Skeletal muscle satellite cell (primary cell): ENCODE results near the gene SERPINA4.
A peak's percentile ranks its signal among the peaks of the same experiment; 100 is the strongest.

Experiments
- H3K27me3 ChIP-seq: 2 replicates; pipeline ENCODE4 v1.7.0; 2013; ENCODE audit warnings: low read length; ENCODE audit not compliant: control insufficient read depth, insufficient read depth
- H3K36me3 ChIP-seq: 2 replicates; pipeline ENCODE4 v1.7.0; 2013; ENCODE audit warnings: mild to moderate bottlenecking, control low read depth, low read length; ENCODE audit not compliant: insufficient read depth
- H3K4me1 ChIP-seq: 2 replicates; pipeline ENCODE4 v1.7.0; 2013; ENCODE audit warnings: low read length; ENCODE audit not compliant: control insufficient read depth, insufficient read depth
- H3K4me2 ChIP-seq: 2 replicates; pipeline ENCODE4 v1.7.0; 2013; ENCODE audit warnings: mild to moderate bottlenecking, low read length
- H3K4me3 ChIP-seq: 2 replicates; pipeline ENCODE4 v1.7.0; 2013; ENCODE audit warnings: low read length
- H3K9ac ChIP-seq: 2 replicates; pipeline ENCODE4 v1.7.0; 2013; ENCODE audit warnings: mild to moderate bottlenecking, low read depth, low read length, moderate library complexity
- H3K9me3 ChIP-seq: replicated peaks from 2 replicates; pipeline ENCODE4 v1.7.0; 2013; ENCODE audit warnings: mild to moderate bottlenecking, control low read depth, low read length

Gene SERPINA4

DNA sequence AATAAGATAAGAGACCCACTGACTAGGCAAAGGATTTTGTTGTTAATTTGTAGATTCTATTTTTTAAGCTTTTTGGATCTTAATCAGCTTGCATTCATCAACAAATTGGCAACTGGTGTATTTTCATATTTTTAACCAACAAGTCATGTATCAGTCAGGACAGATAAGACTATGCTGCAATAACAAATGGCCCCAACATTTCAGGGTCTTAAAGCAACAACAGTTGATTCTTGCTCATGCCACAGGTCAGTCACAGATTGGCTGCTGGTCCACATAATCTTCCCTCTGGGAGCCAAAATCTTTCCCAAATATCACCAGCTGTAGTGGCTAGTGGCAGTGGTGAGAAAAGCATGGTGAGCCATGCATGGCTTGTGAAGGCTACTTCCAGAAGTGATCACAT lies 30.1 kb upstream of the SERPINA4 start:
- H3K4me1 ChIP-seq = peaks cover 16% of the 10 kb centered on the region
- H3K9me3 ChIP-seq = no peaks in the 10 kb centered on the region
- peaks cover 9% of the 10 kb centered on the region for H3K27me3 ChIP-seq
- H3K36me3 ChIP-seq = no peaks in the 10 kb centered on the region
- no peak overlapping the region for H3K4me3 ChIP-seq
- no peak overlapping the region for H3K9ac ChIP-seq
- H3K4me2 ChIP-seq = no peak overlapping the region

DNA sequence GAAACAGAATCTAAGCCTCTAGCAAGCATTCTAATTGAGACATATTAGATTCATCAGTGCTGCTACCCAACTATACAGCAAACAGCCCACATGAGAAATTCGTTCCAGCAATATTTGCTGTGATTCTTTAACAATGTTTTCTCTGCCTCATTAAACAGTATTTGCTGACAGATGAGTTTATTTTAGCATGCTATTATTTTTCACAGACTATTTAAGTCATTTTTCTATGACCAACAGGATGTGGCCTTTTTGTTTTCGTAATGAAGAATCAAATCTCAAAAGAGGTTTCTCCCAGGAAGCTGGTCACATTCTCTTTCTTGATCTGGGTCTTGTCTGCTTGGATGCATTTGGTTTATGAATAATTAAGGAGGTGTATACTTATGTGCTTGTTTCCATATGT lies 28.8 kb upstream of the SERPINA4 start:
- peaks cover 16% of the 10 kb centered on the region for H3K4me1 ChIP-seq
- H3K9me3 ChIP-seq = no peaks in the 10 kb centered on the region
- peaks cover 5% of the 10 kb centered on the region for H3K27me3 ChIP-seq
- peak overlapping the region; percentile 31 for H3K9ac ChIP-seq
- H3K4me3 ChIP-seq = no peak overlapping the region
- H3K36me3 ChIP-seq = no peaks in the 10 kb centered on the region
- H3K4me2 ChIP-seq = no peak overlapping the region

DNA sequence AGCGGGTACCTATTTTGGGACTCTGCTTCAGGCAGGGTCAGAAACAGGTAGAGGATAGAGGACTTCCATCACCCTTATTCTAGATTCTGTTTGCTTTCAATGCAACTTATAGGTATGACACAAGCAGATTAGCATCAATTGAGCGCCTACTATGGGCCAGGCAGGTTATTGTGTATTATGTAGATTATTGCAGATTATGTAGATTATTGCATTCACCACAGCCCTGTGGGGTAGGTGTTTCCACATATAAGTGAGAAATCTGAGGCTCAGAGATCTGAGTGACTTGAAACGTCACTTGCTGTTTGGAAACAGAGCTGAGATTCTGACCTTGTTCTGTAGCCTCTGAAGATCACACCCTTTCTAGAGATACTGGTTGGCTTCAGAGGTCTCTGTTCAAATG lies 25.7 kb upstream of the SERPINA4 start:
- Histone ChIP-seq H3K9me3 (no peaks in the 10 kb centered on the region), H3K9ac (no peak overlapping the region), H3K4me3 (no peak overlapping the region), H3K4me2 (no peak overlapping the region), H3K36me3 (no peaks in the 10 kb centered on the region), H3K27me3 (no peaks in the 10 kb centered on the region), H3K4me1 (peaks cover 25% of the 10 kb centered on the region)

DNA sequence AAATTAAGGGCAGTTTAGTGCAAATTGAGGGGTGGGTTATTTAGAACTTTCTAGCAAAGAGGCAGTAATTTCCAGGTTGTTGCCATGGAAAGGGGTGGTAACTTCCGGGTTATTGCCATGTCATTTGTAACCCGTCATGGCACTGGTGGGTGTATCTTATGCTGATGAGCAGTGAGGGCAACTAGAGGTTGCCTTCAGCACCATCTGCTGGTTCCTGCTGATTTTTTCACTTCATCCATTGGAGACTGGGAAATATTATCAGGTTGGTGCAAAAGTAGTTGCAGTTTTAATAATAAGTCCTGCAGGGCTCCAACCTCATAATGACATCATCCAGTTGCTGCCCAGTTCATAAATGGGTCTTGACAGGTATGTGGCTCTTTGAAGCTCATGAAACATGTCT lies 24.4 kb upstream of the SERPINA4 start:
- Histone ChIP-seq H3K9me3 (no peaks in the 10 kb centered on the region), H3K4me3 (no peak overlapping the region), H3K4me1 (peaks cover 27% of the 10 kb centered on the region), H3K9ac (no peak overlapping the region), H3K27me3 (no peaks in the 10 kb centered on the region), H3K36me3 (no peaks in the 10 kb centered on the region), H3K4me2 (no peak overlapping the region)

DNA sequence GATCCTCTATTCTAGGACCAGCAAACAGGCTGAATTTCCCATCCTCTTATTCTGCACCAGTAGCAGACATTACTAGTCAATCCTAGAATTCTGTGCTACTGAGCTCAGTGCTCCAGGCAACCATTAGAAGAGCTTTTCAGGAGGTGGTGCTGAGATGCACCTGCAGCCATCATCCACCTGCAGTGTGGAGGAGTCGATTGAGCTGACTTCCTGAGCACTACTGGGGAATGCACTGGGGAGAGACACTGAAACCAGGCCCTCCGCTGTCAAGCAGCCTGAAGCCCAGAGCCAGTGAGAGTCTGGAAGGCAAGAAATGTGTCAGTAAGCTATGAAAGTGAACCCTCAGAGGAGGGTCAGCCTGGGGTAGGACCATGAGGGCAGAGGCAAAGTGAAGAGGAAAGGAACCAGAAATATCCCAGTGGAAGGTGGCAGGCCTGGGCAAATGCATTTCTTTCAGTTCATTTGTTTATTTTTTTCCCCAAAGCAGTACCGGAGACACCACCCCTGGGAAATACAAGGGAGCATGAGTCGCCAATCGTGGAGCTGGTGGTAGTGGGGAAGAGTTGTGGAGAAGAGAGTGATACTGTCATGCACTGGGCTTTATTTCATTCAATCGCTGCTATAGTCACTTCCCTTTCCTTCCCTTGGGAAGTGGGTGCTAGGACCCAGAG lies 23.0 kb upstream of the SERPINA4 start:
- Histone ChIP-seq H3K9me3 (no peaks in the 10 kb centered on the region), H3K4me3 (no peak overlapping the region), H3K9ac (no peak overlapping the region), H3K27me3 (no peaks in the 10 kb centered on the region), H3K4me1 (peaks cover 22% of the 10 kb centered on the region), H3K36me3 (no peaks in the 10 kb centered on the region), H3K4me2 (no peak overlapping the region)

DNA sequence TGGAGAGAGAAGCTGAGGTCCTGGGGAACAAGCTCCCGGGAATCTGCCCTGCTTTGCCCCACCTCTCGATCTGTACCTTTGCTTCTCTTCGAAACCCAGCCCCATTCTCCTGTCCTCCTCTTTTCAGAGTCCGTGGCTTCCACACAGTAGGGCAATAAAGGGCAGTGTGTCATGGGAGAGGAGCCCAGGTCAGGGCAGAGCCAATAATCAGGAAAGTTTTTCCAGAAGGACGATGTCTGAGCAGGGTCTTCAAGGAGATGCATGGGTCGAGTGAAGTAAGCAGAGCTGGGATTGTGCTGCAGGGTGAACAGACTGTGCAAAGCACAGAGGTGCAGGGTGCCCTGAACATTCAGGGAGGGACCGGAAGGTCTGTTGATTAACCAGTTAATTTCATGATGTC lies 22.1 kb upstream of the SERPINA4 start:
- Histone ChIP-seq H3K4me3 (no peak overlapping the region), H3K27me3 (no peaks in the 10 kb centered on the region), H3K4me2 (no peak overlapping the region), H3K9ac (no peak overlapping the region), H3K4me1 (peaks cover 22% of the 10 kb centered on the region), H3K36me3 (no peaks in the 10 kb centered on the region), H3K9me3 (no peaks in the 10 kb centered on the region)

DNA sequence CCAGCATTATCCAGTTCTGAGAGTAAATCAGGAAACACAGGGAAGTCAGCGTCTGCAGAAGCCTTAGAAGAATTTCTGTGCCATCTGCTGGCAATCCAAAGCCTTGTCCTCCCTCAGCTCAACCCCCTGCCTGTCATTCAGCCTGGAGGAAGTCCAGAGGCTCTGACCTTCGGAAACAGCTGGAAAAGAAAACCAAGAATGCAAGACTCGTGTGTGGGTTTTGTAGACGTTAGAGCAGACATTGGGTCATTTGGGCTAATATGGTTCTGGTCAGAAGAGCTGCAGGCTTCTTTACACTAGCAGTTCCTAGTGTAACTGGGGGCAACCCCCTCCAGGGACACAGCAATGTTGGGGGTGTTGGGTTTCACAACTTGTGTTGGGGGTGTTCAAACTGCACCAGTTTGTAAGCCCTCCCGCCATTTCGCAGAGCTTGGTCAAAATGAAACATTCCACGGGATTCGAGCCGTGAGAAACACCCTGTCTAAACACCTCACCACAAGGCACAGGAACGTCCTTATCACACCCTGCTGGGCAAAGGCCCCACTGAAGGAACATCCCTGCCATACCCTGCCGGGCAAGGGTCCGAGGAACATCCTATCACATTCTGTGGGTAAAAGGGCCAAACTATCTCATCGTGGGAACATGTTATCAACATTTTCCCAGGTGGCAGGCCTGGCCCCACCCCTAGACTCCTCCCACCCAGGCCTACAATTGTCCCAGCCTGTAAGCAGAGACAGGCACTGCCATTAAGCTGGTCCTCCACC lies 21.0 kb upstream of the SERPINA4 start:
- H3K4me2 ChIP-seq = peak overlapping the region; percentile 60

DNA sequence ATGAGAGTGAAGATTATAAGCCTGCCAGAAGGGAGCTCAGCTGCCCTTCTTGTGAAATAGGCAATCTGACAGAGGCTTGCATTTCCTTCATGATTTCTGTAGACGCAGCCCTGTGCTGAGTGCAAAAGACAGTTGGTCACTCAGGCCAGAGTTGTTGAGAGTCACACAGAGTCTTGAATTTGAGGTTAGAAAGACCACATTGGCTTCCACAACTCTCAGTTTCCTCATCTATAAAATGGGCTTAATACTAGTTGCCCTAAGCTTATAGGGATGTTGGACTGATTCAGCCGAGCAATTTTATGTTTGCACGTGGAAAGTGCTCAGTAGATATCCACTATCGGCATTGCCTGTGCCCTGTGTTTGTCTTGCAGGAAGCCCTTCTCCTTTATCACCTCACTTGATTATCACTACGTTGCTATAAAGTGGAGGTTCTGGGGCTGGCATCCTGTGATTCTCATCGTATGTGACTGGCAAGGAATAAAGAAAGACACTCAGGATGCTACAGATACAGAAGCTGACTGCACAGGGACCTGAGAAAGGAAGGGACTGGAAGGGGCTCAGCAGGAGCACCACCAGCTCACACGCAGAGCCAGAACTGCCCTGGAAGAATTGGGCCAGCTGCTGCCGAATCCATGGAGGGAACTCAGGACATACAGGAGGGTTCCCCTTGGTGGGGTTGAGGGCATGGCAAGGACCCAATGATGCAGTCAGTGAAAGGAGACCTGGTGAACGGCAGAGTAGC lies 19.8 kb upstream of the SERPINA4 start:
- H3K4me2 ChIP-seq = no peak overlapping the region
- H3K27me3 ChIP-seq = no peaks in the 10 kb centered on the region
- peaks cover 22% of the 10 kb centered on the region for H3K4me1 ChIP-seq
- H3K4me3 ChIP-seq = no peak overlapping the region
- no peaks in the 10 kb centered on the region for H3K9me3 ChIP-seq
- no peaks in the 10 kb centered on the region for H3K36me3 ChIP-seq
- no peak overlapping the region for H3K9ac ChIP-seq

More for the DNA sequence above, 21.0 kb upstream of the SERPINA4 start:
- Histone ChIP-seq H3K4me3 (peak overlapping the region; percentile 19), H3K36me3 (no peaks in the 10 kb centered on the region), H3K9ac (no peak overlapping the region), H3K4me1 (peaks cover 22% of the 10 kb centered on the region), H3K9me3 (no peaks in the 10 kb centered on the region), H3K27me3 (no peaks in the 10 kb centered on the region)

DNA sequence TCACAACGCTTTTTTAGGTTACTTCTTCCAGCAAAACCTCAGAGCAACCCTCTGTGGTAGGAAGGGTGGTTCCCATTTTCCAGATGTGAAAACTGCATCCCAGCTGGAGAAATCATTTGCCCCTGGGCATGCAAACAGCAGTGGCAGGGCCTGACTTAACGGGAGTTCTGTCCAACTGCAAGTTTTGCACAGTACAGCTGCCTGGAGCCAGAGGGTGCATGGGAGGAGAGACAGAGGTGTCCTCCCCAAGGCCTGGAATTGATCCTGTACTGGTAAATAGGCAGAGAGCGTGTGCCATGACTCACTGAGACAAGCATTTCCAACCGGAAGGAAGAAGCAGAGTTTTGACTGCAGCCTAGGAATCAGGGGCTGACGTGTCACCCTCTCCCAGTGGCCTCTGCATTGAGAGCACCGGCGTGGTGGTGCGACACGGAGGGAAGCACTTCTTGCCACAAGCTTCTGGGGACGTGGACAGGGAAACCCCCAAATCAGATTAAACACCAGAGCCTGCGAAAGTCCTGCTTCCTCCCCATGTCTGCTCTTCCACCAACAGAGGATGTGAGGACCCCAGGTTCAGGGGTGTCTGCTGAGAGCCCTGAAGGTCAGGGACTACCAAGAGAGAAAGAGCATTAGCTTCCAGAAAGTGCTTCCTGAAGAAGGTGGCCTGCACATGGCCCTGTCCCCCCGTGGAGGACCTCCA lies 19.0 kb upstream of the SERPINA4 start:
- Histone ChIP-seq H3K4me1 (peaks cover 22% of the 10 kb centered on the region), H3K36me3 (no peaks in the 10 kb centered on the region), H3K27me3 (no peaks in the 10 kb centered on the region)

DNA sequence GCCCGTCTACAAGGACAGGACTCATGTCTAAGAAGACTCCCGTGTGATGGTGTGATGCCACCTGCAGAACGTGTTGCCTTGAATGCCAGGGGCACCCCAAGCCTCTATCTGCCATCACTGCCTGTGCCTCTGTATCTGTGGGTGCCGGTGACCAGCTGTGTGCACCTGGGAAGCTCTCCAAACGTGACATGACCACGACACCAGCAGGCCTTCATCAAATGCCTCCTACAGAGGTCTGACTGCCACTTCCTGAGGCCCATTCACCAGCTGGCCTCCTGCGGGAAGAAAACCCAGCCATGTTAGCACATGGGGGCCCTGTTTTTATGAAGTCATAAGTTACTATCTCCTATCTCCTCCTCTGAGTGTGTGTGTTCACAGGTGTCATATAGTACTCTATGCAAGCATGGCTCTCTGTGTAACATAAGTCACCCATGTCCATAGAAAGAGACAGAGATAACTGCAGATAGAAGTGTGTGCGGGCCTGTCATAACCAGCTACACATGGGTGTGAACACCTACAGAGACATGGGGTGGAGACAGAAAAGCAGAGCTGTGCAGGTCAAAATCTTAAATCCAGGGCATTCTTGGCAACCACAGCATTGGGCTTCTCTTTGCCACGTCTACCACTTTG lies 18.3 kb upstream of the SERPINA4 start:
- H3K27me3 ChIP-seq = no peaks in the 10 kb centered on the region
- no peak overlapping the region for H3K9ac ChIP-seq
- peaks cover 22% of the 10 kb centered on the region for H3K4me1 ChIP-seq
- no peaks in the 10 kb centered on the region for H3K36me3 ChIP-seq
- no peaks in the 10 kb centered on the region for H3K9me3 ChIP-seq
- no peak overlapping the region for H3K4me2 ChIP-seq
- no peak overlapping the region for H3K4me3 ChIP-seq

More for the DNA sequence above, 19.0 kb upstream of the SERPINA4 start:
- no peak overlapping the region for H3K9ac ChIP-seq
- H3K9me3 ChIP-seq = no peaks in the 10 kb centered on the region
- no peak overlapping the region for H3K4me2 ChIP-seq
- no peak overlapping the region for H3K4me3 ChIP-seq
